PC-3 (cell line): Measurements from ENCODE around the gene SLC35F1. TPM values are rescaled to one million over a fixed set of nuclear protein-coding genes. Genes with fewer than 3 reads are reported as not detected.
A peak's percentile ranks its signal among the peaks of the same experiment; 100 is the strongest.

Experiments used
- ATAC-seq: fragments of 200-7000 bp; cut with Tn5 transposase; 2 replicates; pipeline ENCODE4 v1.9.1; 2020; ENCODE audit warnings: mild to moderate bottlenecking, moderate library complexity
- BruUV-seq: library from RNA; stranded (reverse); fragments of 400-500 nt; replicated peaks from 2 replicates; lab custom pipeline; 2021; lab: Mats Ljungman, UMichigan
- CTCF ChIA-PET: fragments of 300-600 bp; sonication (Branson Sonifier 250); formaldehyde crosslinking; loops from one replicate; lab custom pipeline; 2022; ENCODE audit warnings: antibody characterized with exemption; lab: Charles Lee
- POLR2A ChIA-PET: fragments of 300-600 bp; sonication (Branson Sonifier 250); formaldehyde crosslinking; loops from one replicate; lab custom pipeline; 2022; ENCODE audit warnings: antibody characterized with exemption; ENCODE audit not compliant: unreplicated experiment; lab: Charles Lee
- DNase-seq: peaks from one replicate; pipeline ENCODE4 v3.0.0-alpha.2; 2015
- H2AFZ ChIP-seq: fragments of 300-600 bp; sonication (generic); 2 replicates; pipeline ENCODE4 v1.6.0; 2016; ENCODE audit warnings: antibody characterized with exemption, low read length
- H3F3A ChIP-seq: fragments of 300-600 bp; sonication (generic); one replicate; pipeline ENCODE4 v1.6.0; 2017; ENCODE audit warnings: antibody characterized with exemption, low read length, control low read depth, mild to moderate bottlenecking; ENCODE audit not compliant: unreplicated experiment
- H3K27ac ChIP-seq: fragments of 300-600 bp; sonication (generic); 2 replicates; pipeline ENCODE4 v1.5.1; 2016; ENCODE audit warnings: mild to moderate bottlenecking, low read length
- H3K27me3 ChIP-seq: fragments of 300-600 bp; sonication (generic); 2 replicates; pipeline ENCODE4 v1.6.1; 2016; ENCODE audit warnings: low read length, mixed read lengths
- H3K36me3 ChIP-seq: fragments of 300-600 bp; sonication (generic); 2 replicates; pipeline ENCODE4 v1.6.1; 2016; ENCODE audit warnings: low read depth, mixed run types, low read length, mixed read lengths
- H3K4me1 ChIP-seq: fragments of 300-600 bp; sonication (generic); 2 replicates; pipeline ENCODE4 v1.5.1; 2016; ENCODE audit warnings: low read length; ENCODE audit not compliant: insufficient read depth
- H3K4me2 ChIP-seq: fragments of 300-600 bp; sonication (generic); 2 replicates; pipeline ENCODE4 v1.6.0; 2016; ENCODE audit warnings: low read length
- H3K4me3 ChIP-seq: fragments of 300-600 bp; sonication (generic); 2 replicates; pipeline ENCODE4 v1.5.1; 2016; ENCODE audit warnings: mild to moderate bottlenecking, low read length, mixed read lengths
- H3K79me2 ChIP-seq: fragments of 300-600 bp; sonication (generic); 2 replicates; pipeline ENCODE4 v1.6.1; 2017; ENCODE audit warnings: low read length, mixed read lengths
- H3K9ac ChIP-seq: fragments of 300-600 bp; sonication (generic); 2 replicates; pipeline ENCODE4 v1.6.0; 2016; ENCODE audit warnings: mild to moderate bottlenecking, low read length
- H3K9me2 ChIP-seq: fragments of 300-600 bp; sonication (generic); replicated peaks from 2 replicates; pipeline ENCODE4 v1.6.1; 2016; ENCODE audit warnings: mixed run types, low read length, mixed read lengths
- H3K9me3 ChIP-seq: fragments of 300-600 bp; sonication (generic); 2 replicates; pipeline ENCODE4 v1.6.1; 2016; ENCODE audit warnings: low read length, mixed read lengths
- H4K20me1 ChIP-seq: fragments of 300-600 bp; sonication (generic); 2 replicates; pipeline ENCODE4 v1.6.1; 2016; ENCODE audit warnings: low read length, mixed read lengths
- EZH2 ChIP-seq: fragments of 300-600 bp; sonication (generic); IDR thresholded peaks from one replicate; pipeline ENCODE4 v1.6.1; 2017; ENCODE audit warnings: antibody characterized with exemption, mild to moderate bottlenecking, low read length; ENCODE audit not compliant: unreplicated experiment
- EZH2phosphoT487 ChIP-seq: fragments of 300-600 bp; sonication (generic); IDR thresholded peaks from 2 replicates; pipeline ENCODE4 v1.6.1; 2018; ENCODE audit warnings: mild to moderate bottlenecking, antibody characterized with exemption, low read length, borderline replicate concordance
- intact Hi-C: fragments of 100-400 bp; cut with micrococcal nuclease; formaldehyde crosslinking; loops from 2 replicates; pipeline ENCODE4 v1.9.0; 2023
- total RNA-seq: library from RNA; depleted of rRNA; stranded (reverse); fragments of >200 nt; gene quantifications from 2 replicates; pipeline ENCODE4 v1.2.3, GENCODE V29; 2014
- TF ChIP-seq, protein P1 (sequence below): fragments of 300-600 bp; sonication (generic); conservative IDR thresholded peaks from 2 replicates; pipeline ENCODE4 v1.5.1; 2017; ENCODE audit warnings: antibody characterized with exemption, low read depth, mild to moderate bottlenecking, low read length

SLC35F1 gene
- total RNA-seq, 1 experiment from 2014 or later = not detected

DNA sequence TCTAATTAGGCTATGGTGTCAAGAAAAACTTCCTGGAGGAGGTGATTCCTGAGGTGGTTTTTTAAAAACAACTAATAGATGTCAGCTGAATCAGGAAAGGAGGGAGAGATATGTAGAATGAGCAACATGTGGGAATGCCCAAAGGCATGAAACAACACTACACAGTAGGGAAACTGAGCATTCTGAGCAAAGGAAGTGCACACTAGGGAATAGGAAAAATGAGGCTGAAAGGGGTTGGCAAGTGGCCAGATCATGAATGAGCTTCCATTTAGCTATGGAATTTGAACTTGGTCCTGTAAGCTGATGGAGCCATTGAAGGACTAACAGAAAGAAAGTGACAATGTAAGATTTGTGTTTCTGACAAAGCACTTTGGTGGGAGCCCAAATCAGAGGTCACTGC is 16.9 kb upstream of the SLC35F1 start:
- no TSS peak for BruUV-seq
- CTCF ChIA-PET = interaction anchor here (0.6 kb wide), 1 partner anchor 1564 kb away, joined by 3 read pairs; no protein-coding TSS in a partner anchor

DNA sequence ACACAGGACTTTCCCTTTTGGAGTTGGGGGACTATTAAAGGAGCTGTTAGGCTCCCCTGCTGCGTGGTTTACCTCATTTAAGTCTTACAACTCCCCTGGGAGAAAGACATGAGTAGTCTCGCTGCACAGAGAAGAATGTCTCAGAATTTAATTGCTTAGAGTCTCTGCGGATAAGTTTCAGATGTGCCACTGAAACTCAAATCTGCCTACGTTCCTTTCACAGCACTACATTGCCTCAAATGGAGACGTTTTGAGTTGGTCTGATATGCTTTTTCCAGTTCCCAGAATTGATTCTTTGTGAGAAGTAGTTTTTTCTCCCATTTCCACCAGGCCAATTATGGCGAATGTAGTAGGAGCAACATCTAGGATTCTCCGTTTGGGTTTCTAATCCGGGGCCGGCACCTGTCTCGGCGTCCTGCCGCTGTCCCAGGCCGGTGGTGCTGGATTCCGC is 532 bp upstream of the SLC35F1 start:
- ChIA-PET CTCF (no interaction called here), POLR2A (no interaction called here)
- ATAC-seq (peak; percentile 31), DNase-seq (peak; percentile 11)
- Histone ChIP-seq H3K4me1 (no peaks in the 10 kb centered on the region), H3K9ac (no peak overlapping the region), H4K20me1 (no peaks in the 10 kb centered on the region), H3K9me2 (no peaks in the 10 kb centered on the region), H3K9me3 (no peaks in the 10 kb centered on the region), H3K4me2 (0 out of 2 replicates have a peak overlapping the region, but pooled peaks have one; percentile 39), H3K36me3 (no peaks in the 10 kb centered on the region), H3K4me3 (no peak overlapping the region), H3K79me2 (no peaks in the 10 kb centered on the region), H3F3A (no peaks in the 10 kb centered on the region), H3K27me3 (peaks cover 50% of the 10 kb centered on the region), H3K27ac (no peak overlapping the region), H2AFZ (no peak overlapping the region)
- BruUV-seq = no TSS peak
- TF ChIP-seq EZH2 (no peak), EZH2phosphoT487 (no peak)
- TF ChIP-seq, protein P1, sequence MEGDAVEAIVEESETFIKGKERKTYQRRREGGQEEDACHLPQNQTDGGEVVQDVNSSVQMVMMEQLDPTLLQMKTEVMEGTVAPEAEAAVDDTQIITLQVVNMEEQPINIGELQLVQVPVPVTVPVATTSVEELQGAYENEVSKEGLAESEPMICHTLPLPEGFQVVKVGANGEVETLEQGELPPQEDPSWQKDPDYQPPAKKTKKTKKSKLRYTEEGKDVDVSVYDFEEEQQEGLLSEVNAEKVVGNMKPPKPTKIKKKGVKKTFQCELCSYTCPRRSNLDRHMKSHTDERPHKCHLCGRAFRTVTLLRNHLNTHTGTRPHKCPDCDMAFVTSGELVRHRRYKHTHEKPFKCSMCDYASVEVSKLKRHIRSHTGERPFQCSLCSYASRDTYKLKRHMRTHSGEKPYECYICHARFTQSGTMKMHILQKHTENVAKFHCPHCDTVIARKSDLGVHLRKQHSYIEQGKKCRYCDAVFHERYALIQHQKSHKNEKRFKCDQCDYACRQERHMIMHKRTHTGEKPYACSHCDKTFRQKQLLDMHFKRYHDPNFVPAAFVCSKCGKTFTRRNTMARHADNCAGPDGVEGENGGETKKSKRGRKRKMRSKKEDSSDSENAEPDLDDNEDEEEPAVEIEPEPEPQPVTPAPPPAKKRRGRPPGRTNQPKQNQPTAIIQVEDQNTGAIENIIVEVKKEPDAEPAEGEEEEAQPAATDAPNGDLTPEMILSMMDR = no peak
- intact Hi-C loops = no loop called here

More for the DNA sequence above, 16.9 kb upstream of the SLC35F1 start:
- DNase-seq = no peak
- no peak overlapping the region for H3K9ac ChIP-seq
- TF ChIP-seq EZH2 = no peak
- TF ChIP-seq EZH2phosphoT487 = no peak
- TF ChIP-seq, protein P1 = no peak
- intact Hi-C loops = no loop called here
- H3K36me3 ChIP-seq = no peaks in the 10 kb centered on the region
- H3K27ac ChIP-seq = no peak overlapping the region
- H3K4me3 ChIP-seq = no peak overlapping the region
- no peak overlapping the region for H3K4me2 ChIP-seq
- no peaks in the 10 kb centered on the region for H3K79me2 ChIP-seq
- H4K20me1 ChIP-seq = no peaks in the 10 kb centered on the region
- POLR2A ChIA-PET = no interaction called here
- H3K9me2 ChIP-seq = no peaks in the 10 kb centered on the region
- ATAC-seq = no peak
- H3K4me1 ChIP-seq = no peaks in the 10 kb centered on the region
- H2AFZ ChIP-seq = no peak overlapping the region
- no peaks in the 10 kb centered on the region for H3K27me3 ChIP-seq
- H3F3A ChIP-seq = no peaks in the 10 kb centered on the region
- H3K9me3 ChIP-seq = no peaks in the 10 kb centered on the region

DNA sequence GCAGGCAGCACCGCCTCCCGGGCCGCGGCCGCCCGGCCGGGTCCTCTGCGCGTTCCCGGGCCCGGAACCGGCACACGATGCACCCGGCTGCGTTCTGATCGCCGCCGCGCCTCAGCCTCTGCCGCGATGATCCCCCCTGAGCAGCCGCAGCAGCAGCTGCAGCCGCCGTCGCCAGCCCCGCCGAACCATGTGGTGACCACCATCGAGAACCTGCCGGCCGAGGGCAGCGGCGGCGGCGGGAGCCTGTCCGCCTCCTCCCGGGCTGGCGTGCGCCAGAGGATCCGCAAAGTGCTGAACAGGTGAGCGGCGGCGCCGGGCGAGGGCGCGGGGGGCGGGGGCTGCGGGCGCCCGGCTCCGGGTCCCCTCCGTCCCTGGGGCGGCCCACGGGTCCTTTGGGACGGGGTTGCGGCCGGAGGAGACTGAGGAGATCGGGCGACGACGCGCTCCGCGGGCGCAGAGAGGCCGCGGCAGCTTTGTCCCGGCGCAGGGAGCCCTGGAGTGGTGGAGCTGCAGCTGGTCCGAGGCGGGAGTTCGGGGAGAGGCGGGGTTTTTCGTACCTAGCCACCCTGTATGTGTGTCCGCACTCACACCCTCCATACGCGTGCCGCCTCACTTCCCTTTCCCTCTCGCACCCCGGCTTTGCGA is 659 bp downstream of the SLC35F1 start:
- no peaks in the 10 kb centered on the region for H3K9me3 ChIP-seq
- H4K20me1 ChIP-seq = no peaks in the 10 kb centered on the region
- peak overlapping the region; percentile 49 for H3K4me2 ChIP-seq
- no peak for ATAC-seq
- no peaks in the 10 kb centered on the region for H3K36me3 ChIP-seq
- intact Hi-C loops = no loop called here
- ChIA-PET CTCF (no interaction called here), POLR2A (no interaction called here)
- no peak for TF ChIP-seq EZH2phosphoT487
- TF ChIP-seq EZH2 = peak; percentile 31
- H3K27me3 ChIP-seq = peaks cover 50% of the 10 kb centered on the region
- no peak overlapping the region for H3K27ac ChIP-seq
- no peaks in the 10 kb centered on the region for H3F3A ChIP-seq
- no peaks in the 10 kb centered on the region for H3K79me2 ChIP-seq
- H3K4me1 ChIP-seq = no peaks in the 10 kb centered on the region
- BruUV-seq = no TSS peak
- H3K4me3 ChIP-seq = no peak overlapping the region; the same call in 1 of the 2 replicates
- H2AFZ ChIP-seq = no peak overlapping the region
- DNase-seq = no peak
- H3K9me2 ChIP-seq = no peaks in the 10 kb centered on the region
- H3K9ac ChIP-seq = no peak overlapping the region
